ENCODE measurements around the gene EBNA1BP2.

The EBNA1BP2 gene, protein sequence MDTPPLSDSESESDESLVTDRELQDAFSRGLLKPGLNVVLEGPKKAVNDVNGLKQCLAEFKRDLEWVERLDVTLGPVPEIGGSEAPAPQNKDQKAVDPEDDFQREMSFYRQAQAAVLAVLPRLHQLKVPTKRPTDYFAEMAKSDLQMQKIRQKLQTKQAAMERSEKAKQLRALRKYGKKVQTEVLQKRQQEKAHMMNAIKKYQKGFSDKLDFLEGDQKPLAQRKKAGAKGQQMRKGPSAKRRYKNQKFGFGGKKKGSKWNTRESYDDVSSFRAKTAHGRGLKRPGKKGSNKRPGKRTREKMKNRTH

DNA sequence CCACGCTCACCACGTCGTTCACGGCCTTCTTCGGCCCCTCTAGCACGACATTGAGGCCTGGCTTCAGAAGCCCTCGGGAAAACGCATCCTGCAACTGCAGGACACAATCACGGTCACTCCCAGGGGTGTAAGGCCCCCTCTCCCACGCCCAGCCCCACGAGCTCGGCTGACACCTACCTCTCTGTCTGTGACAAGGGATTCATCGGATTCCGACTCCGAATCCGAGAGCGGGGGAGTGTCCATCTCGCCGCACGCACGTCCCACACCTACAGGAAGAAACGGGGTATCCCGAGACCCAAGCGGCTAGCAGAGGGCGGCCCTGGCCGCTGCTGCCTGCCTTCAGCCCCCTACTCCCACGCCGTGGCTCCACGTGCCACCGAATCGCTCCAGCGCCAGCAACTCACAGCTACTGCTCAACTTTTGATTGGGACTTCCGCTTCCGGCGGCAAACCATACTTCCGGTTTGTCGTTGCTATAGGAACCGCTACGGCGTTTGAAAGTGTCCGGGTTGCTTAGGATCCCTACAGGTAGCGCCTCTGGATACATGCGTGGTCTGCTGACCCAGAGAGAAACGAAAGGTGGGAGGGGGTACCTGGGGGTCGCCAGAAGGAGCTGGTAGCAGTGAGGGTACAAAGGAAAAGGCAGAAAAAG lies at the start of gene EBNA1BP2, which contains the start of gene CFAP57:
EBNA1BP2 (minus strand) TSS at position 415 of the 651 bp plus-strand sequence; CDS start at position 243, 172 bp downstream.
CFAP57 (plus strand) TSS at position 455 of the 651 bp plus-strand sequence. CDS start 424 bp downstream, outside the sequence.
- TF ChIP-seq ZNF8 (CRISPR knock-in tag; IDR thresholded peaks at IDR 0.05), result no peak
- TF ChIP-seq GLIS3 (CRISPR knock-in tag; IDR thresholded peaks at IDR 0.05), result no peak
- TF ChIP-seq, protein P1, sequence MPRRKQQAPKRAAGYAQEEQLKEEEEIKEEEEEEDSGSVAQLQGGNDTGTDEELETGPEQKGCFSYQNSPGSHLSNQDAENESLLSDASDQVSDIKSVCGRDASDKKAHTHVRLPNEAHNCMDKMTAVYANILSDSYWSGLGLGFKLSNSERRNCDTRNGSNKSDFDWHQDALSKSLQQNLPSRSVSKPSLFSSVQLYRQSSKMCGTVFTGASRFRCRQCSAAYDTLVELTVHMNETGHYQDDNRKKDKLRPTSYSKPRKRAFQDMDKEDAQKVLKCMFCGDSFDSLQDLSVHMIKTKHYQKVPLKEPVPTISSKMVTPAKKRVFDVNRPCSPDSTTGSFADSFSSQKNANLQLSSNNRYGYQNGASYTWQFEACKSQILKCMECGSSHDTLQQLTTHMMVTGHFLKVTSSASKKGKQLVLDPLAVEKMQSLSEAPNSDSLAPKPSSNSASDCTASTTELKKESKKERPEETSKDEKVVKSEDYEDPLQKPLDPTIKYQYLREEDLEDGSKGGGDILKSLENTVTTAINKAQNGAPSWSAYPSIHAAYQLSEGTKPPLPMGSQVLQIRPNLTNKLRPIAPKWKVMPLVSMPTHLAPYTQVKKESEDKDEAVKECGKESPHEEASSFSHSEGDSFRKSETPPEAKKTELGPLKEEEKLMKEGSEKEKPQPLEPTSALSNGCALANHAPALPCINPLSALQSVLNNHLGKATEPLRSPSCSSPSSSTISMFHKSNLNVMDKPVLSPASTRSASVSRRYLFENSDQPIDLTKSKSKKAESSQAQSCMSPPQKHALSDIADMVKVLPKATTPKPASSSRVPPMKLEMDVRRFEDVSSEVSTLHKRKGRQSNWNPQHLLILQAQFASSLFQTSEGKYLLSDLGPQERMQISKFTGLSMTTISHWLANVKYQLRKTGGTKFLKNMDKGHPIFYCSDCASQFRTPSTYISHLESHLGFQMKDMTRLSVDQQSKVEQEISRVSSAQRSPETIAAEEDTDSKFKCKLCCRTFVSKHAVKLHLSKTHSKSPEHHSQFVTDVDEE (CRISPR knock-in tag; IDR thresholded peaks at IDR 0.05), result no peak
- no peak for TF ChIP-seq PPARA (CRISPR knock-in tag; IDR thresholded peaks at IDR 0.05; ENCODE audit: borderline replicate concordance)
- TF ChIP-seq ZFP3 (CRISPR knock-in tag; IDR thresholded peaks at IDR 0.05), result no peak
- no peak for TF ChIP-seq ZNF70 (CRISPR knock-in tag; IDR thresholded peaks at IDR 0.05)
- TF ChIP-seq OSR1 (CRISPR knock-in tag; IDR thresholded peaks at IDR 0.05), result no peak
- TF ChIP-seq CSDC2 (CRISPR knock-in tag; IDR thresholded peaks at IDR 0.05), result no peak
- no peak for TF ChIP-seq RARB (CRISPR knock-in tag; IDR thresholded peaks at IDR 0.05)
- no peak for TF ChIP-seq BACH2 (CRISPR knock-in tag; IDR thresholded peaks at IDR 0.05; ENCODE audit: borderline replicate concordance)
- peak; percentile 96 for ATAC-seq

DNA sequence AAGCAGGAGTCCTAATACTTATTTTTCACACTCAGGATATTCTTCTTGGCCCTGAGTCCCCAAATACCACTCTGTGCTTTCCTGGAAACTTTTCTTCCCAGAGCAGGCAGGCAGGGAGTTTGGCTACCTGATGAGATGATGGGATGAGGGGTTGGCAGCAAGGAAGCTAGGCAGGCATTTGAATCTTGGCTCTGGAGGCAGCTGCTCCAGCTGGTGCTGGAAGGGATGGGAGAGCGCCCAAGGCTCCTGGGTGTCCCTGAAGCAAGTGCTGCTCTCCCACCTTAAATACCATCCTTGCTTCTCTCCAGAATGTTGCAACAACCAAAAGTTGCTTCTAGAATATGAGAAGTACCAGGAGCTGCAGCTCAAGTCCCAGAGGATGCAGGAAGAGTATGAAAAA lies 49.7 kb upstream of the EBNA1BP2 start:
- ATAC-seq, result no peak
- no peak for TF ChIP-seq OSR1 (CRISPR knock-in tag; IDR thresholded peaks at IDR 0.05)
- no peak for TF ChIP-seq SNAI2 (CRISPR knock-in tag; IDR thresholded peaks at IDR 0.05)
- TF ChIP-seq ZNF70 (CRISPR knock-in tag; IDR thresholded peaks at IDR 0.05), result no peak
- TF ChIP-seq ZNF565 (CRISPR knock-in tag; conservative IDR thresholded peaks at IDR 0.05; ENCODE audit: low read depth), result no peak
- no peak for TF ChIP-seq ARNTL (CRISPR knock-in tag; IDR thresholded peaks at IDR 0.05; ENCODE audit: borderline replicate concordance, low read depth)

DNA sequence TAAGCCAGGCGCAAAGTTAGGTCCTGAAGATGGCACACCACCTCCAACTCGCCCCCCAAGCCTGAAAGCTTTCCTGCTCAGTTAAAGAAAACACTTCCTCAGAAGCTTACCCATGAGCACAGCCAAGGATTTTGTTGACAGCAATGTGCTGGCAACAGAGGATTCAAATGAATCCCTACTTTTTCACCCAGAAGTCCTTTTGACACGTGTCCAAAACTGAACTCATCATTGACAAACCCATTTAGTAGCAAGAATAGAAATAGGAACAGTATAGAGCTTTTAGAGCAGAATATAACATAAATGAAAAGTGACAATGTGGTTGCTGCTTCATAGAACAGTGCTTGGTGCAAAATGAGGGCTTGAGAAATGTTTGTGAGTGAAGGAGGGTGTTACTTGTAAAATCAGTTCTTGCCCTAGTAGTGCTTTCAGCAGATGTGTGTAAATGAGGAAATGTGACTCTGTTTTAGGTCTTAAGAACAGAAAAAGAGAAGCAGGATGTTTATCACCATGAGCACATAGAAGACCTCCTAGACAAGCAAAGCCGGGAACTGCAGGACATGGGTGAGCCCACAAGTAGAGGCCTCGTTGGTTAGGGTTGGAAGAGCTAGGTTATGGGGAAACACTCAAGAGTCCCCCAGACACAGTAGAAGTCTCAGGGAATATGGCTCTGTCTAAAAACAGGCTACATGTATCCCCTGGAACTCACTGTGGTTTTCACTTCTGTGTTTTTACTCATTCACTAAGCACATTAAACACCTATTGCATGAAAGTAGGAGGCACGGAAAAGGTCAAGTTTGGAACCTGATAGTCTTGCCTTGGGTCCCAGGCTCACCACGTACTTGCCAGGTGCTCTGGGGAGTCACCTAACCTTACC lies 49.1 kb upstream of the EBNA1BP2 start:
- ATAC-seq, result no peak

More for the DNA sequence above, 49.1 kb upstream of the EBNA1BP2 start:
- TF ChIP-seq ZNF8 (CRISPR knock-in tag; IDR thresholded peaks at IDR 0.05), result no peak
- TF ChIP-seq ZC3H10 (CRISPR knock-in tag; IDR thresholded peaks at IDR 0.05), result no peak
- no peak for TF ChIP-seq ZFP3 (CRISPR knock-in tag; IDR thresholded peaks at IDR 0.05)
- no peak for TF ChIP-seq ISL1 (CRISPR knock-in tag; IDR thresholded peaks at IDR 0.05)
- no peak for TF ChIP-seq TOX (CRISPR knock-in tag; IDR thresholded peaks at IDR 0.05; ENCODE audit: borderline replicate concordance)
- TF ChIP-seq ARNTL (CRISPR knock-in tag; IDR thresholded peaks at IDR 0.05; ENCODE audit: borderline replicate concordance, low read depth), result no peak
- no peak for TF ChIP-seq OSR1 (CRISPR knock-in tag; IDR thresholded peaks at IDR 0.05)
- TF ChIP-seq, protein P1 (CRISPR knock-in tag; IDR thresholded peaks at IDR 0.05), result no peak
- no peak for TF ChIP-seq CSDC2 (CRISPR knock-in tag; IDR thresholded peaks at IDR 0.05)
- TF ChIP-seq, protein P2, sequence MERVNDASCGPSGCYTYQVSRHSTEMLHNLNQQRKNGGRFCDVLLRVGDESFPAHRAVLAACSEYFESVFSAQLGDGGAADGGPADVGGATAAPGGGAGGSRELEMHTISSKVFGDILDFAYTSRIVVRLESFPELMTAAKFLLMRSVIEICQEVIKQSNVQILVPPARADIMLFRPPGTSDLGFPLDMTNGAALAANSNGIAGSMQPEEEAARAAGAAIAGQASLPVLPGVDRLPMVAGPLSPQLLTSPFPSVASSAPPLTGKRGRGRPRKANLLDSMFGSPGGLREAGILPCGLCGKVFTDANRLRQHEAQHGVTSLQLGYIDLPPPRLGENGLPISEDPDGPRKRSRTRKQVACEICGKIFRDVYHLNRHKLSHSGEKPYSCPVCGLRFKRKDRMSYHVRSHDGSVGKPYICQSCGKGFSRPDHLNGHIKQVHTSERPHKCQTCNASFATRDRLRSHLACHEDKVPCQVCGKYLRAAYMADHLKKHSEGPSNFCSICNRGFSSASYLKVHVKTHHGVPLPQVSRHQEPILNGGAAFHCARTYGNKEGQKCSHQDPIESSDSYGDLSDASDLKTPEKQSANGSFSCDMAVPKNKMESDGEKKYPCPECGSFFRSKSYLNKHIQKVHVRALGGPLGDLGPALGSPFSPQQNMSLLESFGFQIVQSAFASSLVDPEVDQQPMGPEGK (CRISPR knock-in tag; IDR thresholded peaks at IDR 0.05; ENCODE audit: borderline replicate concordance), result no peak
- TF ChIP-seq, protein P3, sequence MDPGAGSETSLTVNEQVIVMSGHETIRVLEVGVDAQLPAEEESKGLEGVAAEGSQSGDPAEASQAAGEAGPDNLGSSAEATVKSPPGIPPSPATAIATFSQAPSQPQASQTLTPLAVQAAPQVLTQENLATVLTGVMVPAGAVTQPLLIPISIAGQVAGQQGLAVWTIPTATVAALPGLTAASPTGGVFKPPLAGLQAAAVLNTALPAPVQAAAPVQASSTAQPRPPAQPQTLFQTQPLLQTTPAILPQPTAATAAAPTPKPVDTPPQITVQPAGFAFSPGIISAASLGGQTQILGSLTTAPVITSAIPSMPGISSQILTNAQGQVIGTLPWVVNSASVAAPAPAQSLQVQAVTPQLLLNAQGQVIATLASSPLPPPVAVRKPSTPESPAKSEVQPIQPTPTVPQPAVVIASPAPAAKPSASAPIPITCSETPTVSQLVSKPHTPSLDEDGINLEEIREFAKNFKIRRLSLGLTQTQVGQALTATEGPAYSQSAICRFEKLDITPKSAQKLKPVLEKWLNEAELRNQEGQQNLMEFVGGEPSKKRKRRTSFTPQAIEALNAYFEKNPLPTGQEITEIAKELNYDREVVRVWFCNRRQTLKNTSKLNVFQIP (CRISPR knock-in tag; IDR thresholded peaks at IDR 0.05; ENCODE audit: borderline replicate concordance, low read depth), result no peak
- no peak for TF ChIP-seq CSRNP3 (CRISPR knock-in tag; IDR thresholded peaks at IDR 0.05)
- no peak for TF ChIP-seq ESRRG (CRISPR knock-in tag; IDR thresholded peaks at IDR 0.05)
- TF ChIP-seq TCF4 (CRISPR knock-in tag; IDR thresholded peaks at IDR 0.05; ENCODE audit: borderline replicate concordance), result no peak
